Measurements from ENCODE around the gene PRLH. TPM values are rescaled to one million over a fixed set of nuclear protein-coding genes. Genes with fewer than 3 reads are reported as not detected.

The PRLH gene
- total and polyA plus RNA-seq, 2 of the 13 experiments (the other 11 are each of a cell fraction or from before 2014, with no cell fraction given): not detected

- in situ Hi-C loops (cut with HindIII; ENCODE audit: extremely low pct_ligation_motif_present, low pct_unique_long_range_greater_than_20kb): loop anchor here (5.0 kb wide), 1 partner anchor 91 kb away; no protein-coding TSS in a partner anchor
- Histone ChIP-seq H3K9ac (ENCODE audit: insufficient read depth, low read depth, low read length) (no peak overlapping the region), H2AFZ (ENCODE audit: low read length) (no peak overlapping the region), H3K4me2 (ENCODE audit: low read depth, low read length) (no peak overlapping the region), H4K20me1 (ENCODE audit: insufficient read depth, low read length) (peaks cover 16% of the 10 kb centered on the region; the same call in 1 of the 2 replicates), H3K79me2 (ENCODE audit: insufficient read depth, low read length) (peaks cover 18% of the 10 kb centered on the region), H3K9me3 (ENCODE audit: low read length) (no peaks in the 10 kb centered on the region), H3K4me1 (ENCODE audit: insufficient read depth, low read length) (peaks cover 50% of the 10 kb centered on the region), H3K27ac (ENCODE audit: extremely low read length, insufficient read depth, low read length) (peak overlapping the region; percentile 66), H3K27me3 (ENCODE audit: control insufficient read depth in 1 of 2, insufficient read depth in 2 of 2, low read length in 2 of 2) (no peaks in the 10 kb centered on the region), H3K4me3 (replicated peaks in 1 of 3; ENCODE audit: insufficient read depth in 1 of 3, low read depth in 2 of 3, low read length in 3 of 3) (no peak overlapping the region), H3K36me3 (replicated peaks in 1 of 2; ENCODE audit: control insufficient read depth in 1 of 2, insufficient read depth in 2 of 2, low read length in 2 of 2) (peaks cover 28 to 61% of the 10 kb centered on the region in 2 experiments)
- intact Hi-C loops (cut with micrococcal nuclease; ENCODE audit: unreplicated experiment): loop anchor here (1.0 kb wide), 1 partner anchor 104 kb away; no protein-coding TSS in a partner anchor
- DNase-seq (ENCODE audit: low spot score) (no peak), ATAC-seq (no peak), FAIRE-seq (no peak)
- ChIA-PET CTCF (ENCODE audit: low intra/inter-chr PET ratio, low total read pairs) (interaction anchor here (0.7 to 2.3 kb wide), 4 partner anchors 23 to 193 kb away, joined by 3 to 20 read pairs (median 6); no protein-coding TSS in a partner anchor), POLR2A (interaction anchor here (0.7 to 2.5 kb wide), 5 partner anchors 9 to 163 kb away, joined by 3 to 13 read pairs (median 3); no protein-coding TSS in a partner anchor)
- no TSS peak for BruUV-seq (replicated peaks)
- TF ChIP-seq MXD3 (CRISPR knock-in tag; IDR thresholded peaks at IDR 0.05) (no peak), MAFG (CRISPR knock-in tag; IDR thresholded peaks at IDR 0.05) (no peak)
- 98% methylated on average over 6 of the region's 6 CpGs for WGBS (ENCODE audit: low lambda C conversion rate)
These were observed 15.0 kb downstream of the PRLH start for GRCh38 chr2:237581326-237581725.

- Histone ChIP-seq H3K79me2 (ENCODE audit: insufficient read depth, low read length) (peaks cover 25% of the 10 kb centered on the region), H3K27ac (ENCODE audit: extremely low read length, insufficient read depth, low read length) (peak overlapping the region; percentile 66), H3K4me1 (ENCODE audit: insufficient read depth, low read length) (peaks cover 57% of the 10 kb centered on the region), H2AFZ (ENCODE audit: low read length) (no peak overlapping the region), H3K4me2 (ENCODE audit: low read depth, low read length) (peak overlapping the region; percentile 57), H3K4me3 (replicated peaks in 1 of 3; ENCODE audit: insufficient read depth in 1 of 3, low read depth in 2 of 3, low read length in 3 of 3) (peak overlapping the region in 1 of 3 experiments; percentile 38; a peak in 3 of 6 replicates), H3K9me3 (ENCODE audit: low read length) (no peaks in the 10 kb centered on the region), H3K36me3 (replicated peaks in 1 of 2; ENCODE audit: control insufficient read depth in 1 of 2, insufficient read depth in 2 of 2, low read length in 2 of 2) (peaks cover 26 to 54% of the 10 kb centered on the region in 2 experiments), H3K27me3 (ENCODE audit: control insufficient read depth in 1 of 2, insufficient read depth in 2 of 2, low read length in 2 of 2) (no peaks in the 10 kb centered on the region), H3K9ac (ENCODE audit: insufficient read depth, low read depth, low read length) (peak overlapping the region; percentile 16; the same call in 1 of the 2 replicates), H4K20me1 (ENCODE audit: insufficient read depth, low read length) (peaks cover 16% of the 10 kb centered on the region; the same call in 1 of the 2 replicates)
- CTCF ChIA-PET (ENCODE audit: low intra/inter-chr PET ratio, low total read pairs): interaction anchor here (0.7 to 2.3 kb wide), 4 partner anchors 23 to 193 kb away, joined by 3 to 20 read pairs (median 6); no protein-coding TSS in a partner anchor
- BruUV-seq (replicated peaks): no TSS peak
- in situ Hi-C loops (cut with HindIII; ENCODE audit: extremely low pct_ligation_motif_present, low pct_unique_long_range_greater_than_20kb) (loop anchor here (5.0 kb wide), 1 partner anchor 90 kb away; no protein-coding TSS in a partner anchor), intact Hi-C loops (cut with micrococcal nuclease; ENCODE audit: unreplicated experiment) (loop anchor here (1.0 kb wide), 2 partner anchors 103 to 162 kb away; no protein-coding TSS in a partner anchor)
- WGBS (ENCODE audit: low lambda C conversion rate): 32% methylated on average over 22 of the region's 25 CpGs
- POLR2A ChIA-PET: interaction anchor here (0.8 to 2.5 kb wide), 5 partner anchors 8 to 106 kb away, joined by 3 to 13 read pairs (median 3); no protein-coding TSS in a partner anchor
- peak; percentile 98 for FAIRE-seq
- peak; percentile 66 for ATAC-seq
- DNase-seq (ENCODE audit: low spot score): peak; percentile 82
- TF ChIP-seq ZNF572 (CRISPR knock-in tag; IDR thresholded peaks at IDR 0.05): peak; percentile 65; the same call in 1 of the 2 replicates
- 0 out of 2 replicates have a peak, but pooled peaks have one; percentile 1 for TF ChIP-seq KMT2B (CRISPR knock-in tag; IDR thresholded peaks at IDR 0.05)
- peak; percentile 61; the same call in 1 of the 2 replicates for TF ChIP-seq MEIS2 (CRISPR knock-in tag; IDR thresholded peaks at IDR 0.05)
- TF ChIP-seq KDM1A (CRISPR knock-in tag; IDR thresholded peaks at IDR 0.05): no peak
- TF ChIP-seq ZNF121 (CRISPR knock-in tag; IDR thresholded peaks at IDR 0.05): no peak
- 0 out of 2 replicates have a peak, but pooled peaks have one; percentile 30 for TF ChIP-seq PHF20 (CRISPR knock-in tag; IDR thresholded peaks at IDR 0.05)
- TF ChIP-seq ZNF350 (CRISPR knock-in tag; IDR thresholded peaks at IDR 0.05; ENCODE audit: borderline replicate concordance, low read depth): no peak; the same call in 1 of the 2 replicates
- peak; percentile 77 for TF ChIP-seq PRDM15 (CRISPR knock-in tag; IDR thresholded peaks at IDR 0.05)
- TF ChIP-seq ZNF430 (CRISPR knock-in tag; IDR thresholded peaks at IDR 0.05): 0 out of 2 replicates have a peak, but pooled peaks have one; percentile 41
These were observed 15.7 kb downstream of the PRLH start for GRCh38 chr2:237581751-237582746.
